Activated T-helper 17 cell treated with anti-CD3 and anti-CD28 coated beads, Interleukin-2, amount 50 U/mL, for 72 hours (primary cell): ENCODE measurements around the gene PABPC3. TPM values are rescaled to one million over a fixed set of nuclear protein-coding genes. Genes with fewer than 3 reads are reported as not detected.

Experiments
- ATAC-seq: fragments of 150-1000 bp; cut with Tn5 transposase; replicated peaks from 2 replicates; pipeline ENCODE4 v1.10.0; 2021; ENCODE audit warnings: mild to moderate bottlenecking, moderate library complexity
- H3K27ac Mint-ChIP-seq: one replicate; pipeline ENCODE4 v1.8.0; 2022; ENCODE audit warnings: mixed read lengths
- H3K27me3 Mint-ChIP-seq: one replicate; pipeline ENCODE4 v1.8.0; 2022; ENCODE audit warnings: mixed read lengths
- H3K36me3 Mint-ChIP-seq: one replicate; pipeline ENCODE4 v1.8.0; 2022; ENCODE audit warnings: low read depth, mild to moderate bottlenecking, mixed read lengths
- H3K4me1 Mint-ChIP-seq: one replicate; pipeline ENCODE4 v1.8.0; 2022; ENCODE audit warnings: mixed read lengths
- H3K4me3 Mint-ChIP-seq: one replicate; pipeline ENCODE4 v1.8.0; 2022; ENCODE audit warnings: mild to moderate bottlenecking, mixed read lengths
- H3K9me3 Mint-ChIP-seq: one replicate; pipeline ENCODE4 v1.8.0; 2022; ENCODE audit warnings: mixed read lengths
- total RNA-seq, 2 donors: library from RNA; stranded (reverse); gene quantifications; one replicate each; pipeline ENCODE4 v1.2.3, GENCODE V29; 2022

PABPC3 gene
- total RNA-seq: under 1 TPM; 0.28 to 0.32 TPM

DNA sequence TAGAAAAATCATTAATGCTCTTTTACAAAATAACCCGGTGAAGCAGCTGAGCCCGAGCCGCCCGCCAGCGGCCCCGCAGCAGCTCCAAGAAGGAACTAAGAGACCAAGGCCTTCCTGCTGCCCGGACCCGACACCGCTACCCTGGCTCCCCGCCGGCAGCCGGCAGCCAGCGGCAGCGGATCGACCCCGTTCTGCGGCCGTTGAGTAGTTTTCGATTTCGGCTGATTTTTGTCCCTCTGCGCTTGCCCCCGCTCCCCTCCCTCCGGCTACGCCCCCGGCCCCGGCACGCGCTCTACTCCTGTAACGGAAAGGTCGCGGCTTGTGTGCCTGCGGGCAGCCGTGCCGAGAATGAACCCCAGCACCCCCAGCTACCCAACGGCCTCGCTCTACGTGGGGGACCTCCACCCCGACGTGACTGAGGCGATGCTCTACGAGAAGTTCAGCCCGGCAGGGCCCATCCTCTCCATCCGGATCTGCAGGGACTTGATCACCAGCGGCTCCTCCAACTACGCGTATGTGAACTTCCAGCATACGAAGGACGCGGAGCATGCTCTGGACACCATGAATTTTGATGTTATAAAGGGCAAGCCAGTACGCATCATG is at the start of gene PABPC3:
PABPC3 (plus strand) TSS at position 286 of the 603 bp plus-strand sequence; CDS start at position 349, 63 bp downstream.
- ATAC-seq: no peak
- H3K27me3 Mint-ChIP-seq: peaks cover 34% of the 10 kb centered on the region
- no peak within 1 kb of the TSS for H3K27ac Mint-ChIP-seq
- H3K4me1 Mint-ChIP-seq: no peaks in the 10 kb centered on the region
- H3K9me3 Mint-ChIP-seq: no peaks in the 10 kb centered on the region
- H3K4me3 Mint-ChIP-seq: no peak within 1 kb of the TSS
- H3K36me3 Mint-ChIP-seq: no peaks in the 10 kb centered on the region

DNA sequence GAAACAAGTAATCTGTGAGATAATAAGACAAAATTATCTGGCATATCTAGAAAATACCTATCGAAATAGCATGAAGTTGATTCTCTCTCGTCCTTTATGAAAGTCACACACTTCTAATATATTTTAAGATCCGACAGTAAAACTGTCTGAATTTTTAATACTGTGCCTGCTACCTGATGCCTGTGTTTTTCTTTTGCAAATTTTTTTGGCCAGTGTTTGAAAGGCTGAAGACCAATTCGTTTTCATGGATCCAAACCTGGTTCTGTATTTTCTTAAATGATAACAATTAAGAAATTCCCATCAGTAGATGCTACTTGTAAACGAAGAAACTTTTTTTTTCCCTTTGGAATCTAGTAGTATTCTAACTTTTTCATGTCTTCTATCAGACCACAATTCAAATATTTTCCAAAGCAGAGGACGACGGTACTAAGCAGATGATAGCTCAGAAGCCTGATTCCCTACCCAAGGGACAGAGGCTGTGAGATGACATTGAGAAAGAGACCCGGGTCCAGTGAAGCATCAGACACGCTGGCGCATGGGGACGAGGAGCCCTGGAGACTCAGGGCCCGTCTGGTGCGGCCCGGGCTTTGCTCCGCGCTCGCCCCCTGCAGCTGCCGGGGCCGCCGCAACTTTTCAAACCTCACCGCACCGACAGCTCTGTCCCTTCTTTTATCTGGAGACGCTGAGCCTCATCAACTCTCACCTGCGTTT is 49.5 kb upstream of the PABPC3 start:
- ATAC-seq: no peak
- Mint-ChIP-seq H3K27me3 (peaks cover 63% of the 10 kb centered on the region), H3K4me1 (no peaks in the 10 kb centered on the region), H3K4me3 (no peak overlapping the region), H3K9me3 (peaks cover 12% of the 10 kb centered on the region), H3K36me3 (no peaks in the 10 kb centered on the region), H3K27ac (no peak overlapping the region)

- no peak for ATAC-seq
- peaks cover 57% of the 10 kb centered on the region for H3K27me3 Mint-ChIP-seq
- no peak overlapping the region for H3K27ac Mint-ChIP-seq
- no peak overlapping the region for H3K4me3 Mint-ChIP-seq
- no peaks in the 10 kb centered on the region for H3K36me3 Mint-ChIP-seq
- H3K4me1 Mint-ChIP-seq: no peaks in the 10 kb centered on the region
- H3K9me3 Mint-ChIP-seq: peaks cover 12% of the 10 kb centered on the region
Observed at GRCh38 chr13:25046985-25047511, 48.9 kb upstream of the PABPC3 start.

- peaks cover 17% of the 10 kb centered on the region for H3K9me3 Mint-ChIP-seq
- no peak for ATAC-seq
- H3K27ac Mint-ChIP-seq: no peak overlapping the region
- no peaks in the 10 kb centered on the region for H3K4me1 Mint-ChIP-seq
- no peaks in the 10 kb centered on the region for H3K36me3 Mint-ChIP-seq
- no peak overlapping the region for H3K4me3 Mint-ChIP-seq
- H3K27me3 Mint-ChIP-seq: peaks cover 55% of the 10 kb centered on the region
Observed at GRCh38 chr13:25051065-25051464, 44.9 kb upstream of the PABPC3 start.

DNA sequence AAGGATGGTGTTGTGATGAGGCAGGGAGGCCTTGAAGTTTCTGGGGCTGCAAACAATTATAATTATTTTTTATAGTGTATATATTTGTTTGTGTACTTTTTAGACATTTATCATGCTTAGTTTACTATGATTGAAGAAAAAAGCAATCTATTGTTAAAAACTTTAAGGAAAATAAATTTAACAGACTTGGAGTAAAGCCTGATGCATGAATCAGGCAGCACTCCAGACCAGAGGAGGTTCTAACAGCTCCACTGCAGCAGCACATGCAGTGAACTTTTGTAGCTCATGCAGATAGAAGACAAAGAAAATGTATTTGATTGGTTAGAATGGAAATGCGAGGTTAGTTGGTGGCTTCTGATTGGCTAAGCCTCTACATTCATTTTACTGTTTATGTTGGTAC is 36.8 kb upstream of the PABPC3 start:
- H3K27me3 Mint-ChIP-seq: peaks cover 21% of the 10 kb centered on the region
- no peak overlapping the region for H3K27ac Mint-ChIP-seq
- no peak overlapping the region for H3K4me3 Mint-ChIP-seq
- no peaks in the 10 kb centered on the region for H3K36me3 Mint-ChIP-seq
- no peak for ATAC-seq
- no peaks in the 10 kb centered on the region for H3K4me1 Mint-ChIP-seq
- H3K9me3 Mint-ChIP-seq: no peaks in the 10 kb centered on the region

DNA sequence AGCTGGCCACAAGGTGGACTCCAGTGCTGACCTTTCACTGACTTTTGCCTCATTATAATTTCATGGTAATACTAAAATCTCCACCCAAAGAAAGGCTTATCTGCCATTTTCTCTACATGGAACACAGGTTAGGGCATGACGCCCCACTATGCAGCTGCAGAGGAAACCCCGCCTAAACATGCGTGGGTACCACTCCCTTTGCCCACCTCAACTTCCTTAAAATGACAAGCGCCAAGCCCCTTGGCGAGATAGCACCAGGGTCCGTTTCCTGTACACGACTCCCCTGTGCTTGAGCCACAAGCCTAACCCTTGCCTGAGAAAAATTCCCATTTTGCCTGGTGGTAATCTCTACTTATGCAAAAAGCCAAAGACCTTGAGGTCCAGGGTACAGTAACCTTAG is 36.0 kb upstream of the PABPC3 start:
- H3K27ac Mint-ChIP-seq: no peak overlapping the region
- no peaks in the 10 kb centered on the region for H3K9me3 Mint-ChIP-seq
- H3K4me3 Mint-ChIP-seq: no peak overlapping the region
- ATAC-seq: no peak
- H3K4me1 Mint-ChIP-seq: no peaks in the 10 kb centered on the region
- H3K36me3 Mint-ChIP-seq: no peaks in the 10 kb centered on the region
- H3K27me3 Mint-ChIP-seq: peaks cover 20% of the 10 kb centered on the region

- no peaks in the 10 kb centered on the region for H3K36me3 Mint-ChIP-seq
- no peak overlapping the region for H3K27ac Mint-ChIP-seq
- ATAC-seq: no peak
- no peak overlapping the region for H3K4me3 Mint-ChIP-seq
- H3K4me1 Mint-ChIP-seq: no peaks in the 10 kb centered on the region
- H3K27me3 Mint-ChIP-seq: peaks cover 28% of the 10 kb centered on the region
- no peaks in the 10 kb centered on the region for H3K9me3 Mint-ChIP-seq
Observed at GRCh38 chr13:25062479-25062878, 33.5 kb upstream of the PABPC3 start.

GRCh38 chr13:25064396-25064795 is 31.5 kb upstream of the PABPC3 start:
- no peak overlapping the region for H3K27ac Mint-ChIP-seq
- peaks cover 33% of the 10 kb centered on the region for H3K27me3 Mint-ChIP-seq
- no peaks in the 10 kb centered on the region for H3K9me3 Mint-ChIP-seq
- no peaks in the 10 kb centered on the region for H3K4me1 Mint-ChIP-seq
- ATAC-seq: no peak
- H3K36me3 Mint-ChIP-seq: no peaks in the 10 kb centered on the region
- no peak overlapping the region for H3K4me3 Mint-ChIP-seq

DNA sequence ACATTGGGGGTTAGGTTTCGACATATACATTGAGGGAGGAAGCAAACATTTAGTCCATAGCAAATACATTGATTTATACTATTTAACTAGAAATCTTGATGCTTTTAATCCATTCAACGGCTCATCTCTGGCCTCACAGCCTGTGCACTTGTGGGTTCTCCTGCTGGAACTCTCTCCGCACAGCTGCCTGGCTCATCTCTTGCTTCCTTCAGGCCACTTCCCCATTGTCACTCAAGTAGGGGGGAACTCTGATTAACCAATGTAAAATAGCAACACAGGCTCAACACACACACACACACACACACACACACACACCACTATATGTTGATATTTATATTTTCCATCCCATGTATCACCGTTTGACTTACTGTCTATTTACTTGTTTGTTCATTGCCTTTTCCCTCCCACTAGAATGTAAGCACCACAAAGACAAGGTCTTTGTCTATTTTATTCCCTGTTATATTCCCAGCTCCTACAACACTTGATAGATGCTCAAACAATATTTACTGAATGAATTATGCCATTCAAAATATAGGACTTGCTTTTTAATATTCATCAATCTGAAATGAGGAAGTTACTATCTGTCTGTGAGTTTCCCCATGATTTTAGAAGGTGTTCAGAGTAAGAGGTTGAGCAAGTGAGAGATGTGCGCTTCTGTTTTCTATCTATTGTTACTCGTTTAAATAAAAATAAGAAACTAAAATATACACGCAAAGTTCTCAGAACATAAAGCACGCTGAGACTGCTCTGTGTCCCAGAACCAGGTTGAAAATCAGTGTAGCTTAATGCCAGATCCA is 29.8 kb upstream of the PABPC3 start:
- Mint-ChIP-seq H3K9me3 (no peaks in the 10 kb centered on the region), H3K4me1 (no peaks in the 10 kb centered on the region)

GRCh38 chr13:25067064-25067463 is 28.9 kb upstream of the PABPC3 start:
- Mint-ChIP-seq H3K9me3 (no peaks in the 10 kb centered on the region), H3K27me3 (peaks cover 37% of the 10 kb centered on the region), H3K27ac (no peak overlapping the region), H3K4me3 (no peak overlapping the region), H3K4me1 (no peaks in the 10 kb centered on the region), H3K36me3 (no peaks in the 10 kb centered on the region)
- ATAC-seq: no peak

More for the DNA sequence above, 29.8 kb upstream of the PABPC3 start:
- H3K27me3 Mint-ChIP-seq: peaks cover 42% of the 10 kb centered on the region
- H3K27ac Mint-ChIP-seq: no peak overlapping the region
- H3K4me3 Mint-ChIP-seq: no peak overlapping the region
- no peaks in the 10 kb centered on the region for H3K36me3 Mint-ChIP-seq
- ATAC-seq: no peak

DNA sequence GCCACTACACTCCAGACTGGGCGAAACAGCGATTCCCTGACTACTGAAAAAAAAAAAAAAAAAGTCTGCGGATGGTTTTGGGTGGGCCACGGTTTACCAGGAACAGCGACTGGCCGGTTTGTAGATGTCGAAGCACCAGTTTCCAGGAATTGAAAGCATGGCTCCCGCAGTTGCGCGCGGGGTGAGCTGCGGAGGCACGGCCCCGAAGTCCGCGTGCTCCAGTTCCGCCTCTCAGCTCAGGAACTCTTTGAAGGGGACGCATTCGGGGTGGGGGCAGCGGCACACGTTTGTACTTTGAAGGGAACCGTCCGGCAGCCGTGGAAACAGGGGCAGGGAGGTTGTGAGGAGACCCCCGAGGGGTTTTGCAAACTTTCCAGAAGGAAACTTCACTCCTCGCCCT is 27.1 kb upstream of the PABPC3 start:
- no peak for ATAC-seq

GRCh38 chr13:25069236-25069635 is 26.7 kb upstream of the PABPC3 start:
- ATAC-seq: no peak
- peaks cover 25% of the 10 kb centered on the region for H3K27me3 Mint-ChIP-seq
- H3K4me1 Mint-ChIP-seq: no peaks in the 10 kb centered on the region
- no peak overlapping the region for H3K27ac Mint-ChIP-seq
- no peaks in the 10 kb centered on the region for H3K36me3 Mint-ChIP-seq
- H3K4me3 Mint-ChIP-seq: no peak overlapping the region
- no peaks in the 10 kb centered on the region for H3K9me3 Mint-ChIP-seq

More for the DNA sequence above, 27.1 kb upstream of the PABPC3 start:
- Mint-ChIP-seq H3K4me1 (no peaks in the 10 kb centered on the region), H3K9me3 (no peaks in the 10 kb centered on the region), H3K4me3 (no peak overlapping the region), H3K27me3 (peaks cover 27% of the 10 kb centered on the region), H3K27ac (no peak overlapping the region), H3K36me3 (no peaks in the 10 kb centered on the region)

- Mint-ChIP-seq H3K36me3 (no peaks in the 10 kb centered on the region), H3K27me3 (peaks cover 25% of the 10 kb centered on the region), H3K4me1 (no peaks in the 10 kb centered on the region), H3K9me3 (no peaks in the 10 kb centered on the region), H3K27ac (no peak overlapping the region), H3K4me3 (no peak overlapping the region)
- no peak for ATAC-seq
Observed at GRCh38 chr13:25069911-25070310, 26.0 kb upstream of the PABPC3 start.

GRCh38 chr13:25080773-25081172 is 15.2 kb upstream of the PABPC3 start:
- H3K36me3 Mint-ChIP-seq: no peaks in the 10 kb centered on the region

More at GRCh38 chr13:25080773-25081172, 15.2 kb upstream of the PABPC3 start:
- H3K27me3 Mint-ChIP-seq: peaks cover 13% of the 10 kb centered on the region
- no peaks in the 10 kb centered on the region for H3K9me3 Mint-ChIP-seq
- no peak for ATAC-seq
- H3K27ac Mint-ChIP-seq: no peak overlapping the region
- no peak overlapping the region for H3K4me3 Mint-ChIP-seq
- no peaks in the 10 kb centered on the region for H3K4me1 Mint-ChIP-seq
